Bronchus fibroblast of lung (primary cell): ENCODE measurements around the gene BIRC5. TPM values are rescaled to one million over a fixed set of nuclear protein-coding genes. Genes with fewer than 3 reads are reported as not detected.

Source experiments
- total RNA-seq: library from RNA; depleted of rRNA; stranded (reverse); fragments of >200 nt; gene quantifications from 2 replicates; pipeline ENCODE4 v1.2.3, GENCODE V29; 2015

BIRC5 gene
- 95.1 and 100 TPM in 2 replicates for total RNA-seq

GRCh38 chr17:78214016-78214705, at the start of gene BIRC5:
BIRC5 (plus strand) TSS chr17:78214253; CDS start chr17:78214317, 64 bp downstream.

GRCh38 chr17:78168242-78168902, 45.7 kb upstream of the BIRC5 start, which contains the start of gene SYNGR2:
SYNGR2 (plus strand) TSS chr17:78168581; CDS start chr17:78168617, 36 bp downstream.

GRCh38 chr17:78186692-78187595, 27.1 kb upstream of the BIRC5 start, which contains the start of the genes AFMID and TK1:
AFMID (plus strand) TSS chr17:78187362; CDS start chr17:78187371, 9 bp downstream.
TK1 (minus strand) TSS chr17:78187052; CDS start chr17:78186994, 58 bp downstream.

GRCh38 chr17:78230996-78231935, 17.2 kb downstream of the BIRC5 start, which contains the start of gene TMEM235:
TMEM235 (plus strand) TSS chr17:78231631; CDS start chr17:78232024, 393 bp downstream.

Other genes starting within 250 kb of the BIRC5 start
- gene TMC6, start 85.5 kb upstream of the BIRC5 start, total RNA-seq, result 1.0 and 1.5 TPM in 2 replicates
- 0.17 TPM in 1 of 2 replicates, not detected in the other for gene TMC8, start 83.5 kb upstream of the BIRC5 start, total RNA-seq
- not detected in 2 replicates for gene C17orf99, start 67.9 kb upstream of the BIRC5 start, total RNA-seq
- 14.1 and 15.6 TPM in 2 replicates for gene SYNGR2, start 45.7 kb upstream of the BIRC5 start, total RNA-seq
- gene TK1, start 27.2 kb upstream of the BIRC5 start, total RNA-seq, result 276 and 278 TPM in 2 replicates
- gene AFMID, start 26.9 kb upstream of the BIRC5 start, total RNA-seq, result 29.4 and 33.5 TPM in 2 replicates
- gene TMEM235, start 17.4 kb downstream of the BIRC5 start, total RNA-seq, result not detected in 2 replicates
- gene SOCS3, start 145.8 kb downstream of the BIRC5 start, total RNA-seq, result 79.5 and 87.4 TPM in 2 replicates
- gene PGS1, start 164.4 kb downstream of the BIRC5 start, total RNA-seq, result 19.3 and 26.3 TPM in 2 replicates